HG02885 (cell line): ENCODE results near the gene CFAP410.
"Not testable (repeated sequence)": the region's sequence is repeated elsewhere in the genome, so short reads cannot be mapped to it uniquely, and the experiment has no call there.

Experiments
- ATAC-seq: cut with Tn5 transposase; IDR thresholded peaks from one replicate; pipeline ENCODE4 v1.9.1; 2021; ENCODE audit warnings: mild to moderate bottlenecking; ENCODE audit not compliant: unreplicated experiment, poor library complexity

CFAP410 gene

GRCh38 chr21:44289381-44290010, 49.7 kb downstream of the CFAP410 start:
- ATAC-seq, result no peak

- no peak for ATAC-seq
These were observed 50.7 kb downstream of the CFAP410 start for GRCh38 chr21:44288251-44289110.

GRCh38 chr21:44286716-44287632, 52.2 kb downstream of the CFAP410 start:
- no peak for ATAC-seq

- no peak for ATAC-seq
These were observed 53.0 kb downstream of the CFAP410 start for GRCh38 chr21:44286086-44286715.

- ATAC-seq, result no peak
These were observed 53.8 kb downstream of the CFAP410 start, which contains the start of gene AIRE for GRCh38 chr21:44285138-44285992. AIRE (plus strand) TSS chr21:44285876; CDS start chr21:44286007, 131 bp downstream.

GRCh38 chr21:44283948-44284347, 55.2 kb downstream of the CFAP410 start:
- ATAC-seq, result no peak

GRCh38 chr21:44283211-44283785, 55.9 kb downstream of the CFAP410 start:
- ATAC-seq, result not testable (repeated sequence)

GRCh38 chr21:44282370-44282769, 56.8 kb downstream of the CFAP410 start:
- no peak for ATAC-seq

- no peak for ATAC-seq
These were observed 57.4 kb downstream of the CFAP410 start for GRCh38 chr21:44281801-44282200.

GRCh38 chr21:44279354-44280260, 59.6 kb downstream of the CFAP410 start:
- no peak for ATAC-seq
